Measurements from ENCODE around the gene KRT32.

Gene KRT32

GRCh38 chr17:41486809-41487530 is 19.8 kb upstream of the KRT32 start:
- DNase-seq (ENCODE audit: low spot score), result peak; percentile 69
- in situ Hi-C loops (cut with MboI; ENCODE audit: low sequenced_read_pairs, unreplicated experiment), result no loop called here
- peak; percentile 44 for TF ChIP-seq CTCF (IDR thresholded peaks at IDR 0.05; ENCODE audit: borderline replicate concordance, control extremely low read depth, extremely low read depth, insufficient read depth, missing control alignments)

- in situ Hi-C loops (cut with MboI; ENCODE audit: low sequenced_read_pairs, unreplicated experiment), result no loop called here
- no peak for DNase-seq (ENCODE audit: low spot score)
- no peak for TF ChIP-seq CTCF (IDR thresholded peaks at IDR 0.05; ENCODE audit: borderline replicate concordance, control extremely low read depth, extremely low read depth, insufficient read depth, missing control alignments)
Measured at GRCh38 chr17:41486316-41486715, 19.1 kb upstream of the KRT32 start.

GRCh38 chr17:41484920-41485904 is 18.0 kb upstream of the KRT32 start:
- in situ Hi-C loops (cut with MboI; ENCODE audit: low sequenced_read_pairs, unreplicated experiment), result no loop called here
- DNase-seq (ENCODE audit: low spot score), result no peak
- TF ChIP-seq CTCF (IDR thresholded peaks at IDR 0.05; ENCODE audit: borderline replicate concordance, control extremely low read depth, extremely low read depth, insufficient read depth, missing control alignments), result no peak

GRCh38 chr17:41483991-41484826 is 17.0 kb upstream of the KRT32 start:
- TF ChIP-seq CTCF (IDR thresholded peaks at IDR 0.05; ENCODE audit: borderline replicate concordance, control extremely low read depth, extremely low read depth, insufficient read depth, missing control alignments), result no peak
- DNase-seq (ENCODE audit: low spot score), result no peak
- in situ Hi-C loops (cut with MboI; ENCODE audit: low sequenced_read_pairs, unreplicated experiment), result no loop called here

GRCh38 chr17:41483531-41483930 is 16.3 kb upstream of the KRT32 start:
- no peak for DNase-seq (ENCODE audit: low spot score)
- in situ Hi-C loops (cut with MboI; ENCODE audit: low sequenced_read_pairs, unreplicated experiment), result no loop called here
- TF ChIP-seq CTCF (IDR thresholded peaks at IDR 0.05; ENCODE audit: borderline replicate concordance, control extremely low read depth, extremely low read depth, insufficient read depth, missing control alignments), result no peak

GRCh38 chr17:41481036-41481435 is 13.8 kb upstream of the KRT32 start, which contains the start of gene KRT35:
TSS of gene KRT35 (minus strand) at chr17:41481151. CDS start at chr17:41481097, 54 bp downstream.
- DNase-seq (ENCODE audit: low spot score), result no peak
- no peak for TF ChIP-seq CTCF (IDR thresholded peaks at IDR 0.05; ENCODE audit: borderline replicate concordance, control extremely low read depth, extremely low read depth, insufficient read depth, missing control alignments)
- in situ Hi-C loops (cut with MboI; ENCODE audit: low sequenced_read_pairs, unreplicated experiment), result no loop called here
